ENCODE measurements around the gene AFF3.

Gene AFF3

GRCh38 chr2:99611034-99611433 lies 531.4 kb downstream of the AFF3 start:
- Histone ChIP-seq H3K36me3 (ENCODE audit: control insufficient read depth, insufficient read depth, low read length) (no peaks in the 10 kb centered on the region), H3K9ac (ENCODE audit: low read length) (no peak overlapping the region), H3K27me3 (ENCODE audit: control insufficient read depth, insufficient read depth, low read length) (no peaks in the 10 kb centered on the region), H3K9me3 (ENCODE audit: control insufficient read depth, low read length) (no peaks in the 10 kb centered on the region), H3K4me1 (ENCODE audit: control insufficient read depth, insufficient read depth, low read length) (no peaks in the 10 kb centered on the region), H3K4me3 (ENCODE audit: low read length) (no peak overlapping the region)

GRCh38 chr2:99609851-99610381 lies 532.5 kb downstream of the AFF3 start:
- H3K4me1 ChIP-seq (ENCODE audit: control insufficient read depth, insufficient read depth, low read length): no peaks in the 10 kb centered on the region
- no peaks in the 10 kb centered on the region for H3K9me3 ChIP-seq (ENCODE audit: control insufficient read depth, low read length)
- no peaks in the 10 kb centered on the region for H3K27me3 ChIP-seq (ENCODE audit: control insufficient read depth, insufficient read depth, low read length)
- H3K4me3 ChIP-seq (ENCODE audit: low read length): no peak overlapping the region
- no peaks in the 10 kb centered on the region for H3K36me3 ChIP-seq (ENCODE audit: control insufficient read depth, insufficient read depth, low read length)
- no peak overlapping the region for H3K9ac ChIP-seq (ENCODE audit: low read length)

- Histone ChIP-seq H3K9ac (ENCODE audit: low read length) (no peak overlapping the region), H3K9me3 (ENCODE audit: control insufficient read depth, low read length) (no peaks in the 10 kb centered on the region), H3K36me3 (ENCODE audit: control insufficient read depth, insufficient read depth, low read length) (no peaks in the 10 kb centered on the region), H3K27me3 (ENCODE audit: control insufficient read depth, insufficient read depth, low read length) (no peaks in the 10 kb centered on the region), H3K4me1 (ENCODE audit: control insufficient read depth, insufficient read depth, low read length) (no peaks in the 10 kb centered on the region), H3K4me3 (ENCODE audit: low read length) (no peak overlapping the region)
These were observed 533.5 kb downstream of the AFF3 start for GRCh38 chr2:99608861-99609260.

DNA sequence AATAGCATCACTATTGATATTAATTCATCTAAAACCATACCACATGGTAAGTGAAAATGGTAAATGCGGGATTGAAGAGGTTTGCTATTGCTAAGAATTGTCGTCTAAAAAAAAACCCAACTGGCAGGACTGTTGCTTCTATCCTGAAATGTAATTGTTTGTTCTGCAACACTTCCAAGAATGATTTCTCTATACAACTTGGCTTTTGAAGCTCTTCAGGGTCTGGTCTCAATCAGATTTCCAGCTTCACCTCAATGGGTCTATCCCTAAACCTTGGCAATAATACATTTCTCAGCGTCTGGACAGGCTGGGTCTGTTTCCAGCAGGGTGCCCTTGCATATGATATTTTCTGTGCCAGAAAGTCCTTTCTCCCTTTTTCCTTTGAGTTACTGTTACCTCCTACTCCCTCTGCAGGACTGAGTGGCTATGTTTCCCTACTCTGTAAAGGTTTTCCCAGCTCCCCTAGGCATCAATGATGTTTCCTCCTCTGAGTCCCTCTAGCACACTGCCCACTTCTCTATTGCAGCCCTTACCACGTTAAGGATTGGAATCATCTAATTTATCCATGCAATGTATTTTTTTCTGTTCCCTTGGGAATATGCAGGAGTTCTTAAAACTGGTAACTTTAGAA lies 534.4 kb downstream of the AFF3 start:
- Histone ChIP-seq H3K9me3 (ENCODE audit: control insufficient read depth, low read length) (no peaks in the 10 kb centered on the region), H3K4me3 (ENCODE audit: low read length) (no peak overlapping the region), H3K27me3 (ENCODE audit: control insufficient read depth, insufficient read depth, low read length) (no peaks in the 10 kb centered on the region), H3K36me3 (ENCODE audit: control insufficient read depth, insufficient read depth, low read length) (no peaks in the 10 kb centered on the region), H3K4me1 (ENCODE audit: control insufficient read depth, insufficient read depth, low read length) (no peaks in the 10 kb centered on the region), H3K9ac (ENCODE audit: low read length) (no peak overlapping the region)

DNA sequence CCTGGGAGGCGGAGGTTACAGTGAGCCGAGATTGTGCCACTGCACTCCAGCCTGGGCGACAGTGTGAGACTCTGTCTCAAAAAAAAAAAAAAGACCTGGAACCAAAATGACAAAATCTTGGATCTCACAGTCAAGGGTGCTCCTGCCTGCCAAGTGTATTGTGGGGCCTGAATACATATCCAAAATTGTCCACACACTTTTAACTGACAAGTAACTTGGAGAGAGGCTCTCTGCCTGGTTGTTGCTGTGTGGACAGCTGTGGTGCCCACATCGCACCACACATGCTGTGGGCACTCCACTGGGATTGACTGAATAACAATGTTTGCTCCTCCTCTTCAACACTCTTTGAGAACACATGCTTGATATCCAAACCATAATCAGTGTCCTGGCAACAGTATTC lies 534.9 kb downstream of the AFF3 start:
- no peaks in the 10 kb centered on the region for H3K36me3 ChIP-seq (ENCODE audit: control insufficient read depth, insufficient read depth, low read length)
- no peak overlapping the region for H3K9ac ChIP-seq (ENCODE audit: low read length)
- no peaks in the 10 kb centered on the region for H3K9me3 ChIP-seq (ENCODE audit: control insufficient read depth, low read length)
- no peak overlapping the region for H3K4me3 ChIP-seq (ENCODE audit: low read length)
- no peaks in the 10 kb centered on the region for H3K27me3 ChIP-seq (ENCODE audit: control insufficient read depth, insufficient read depth, low read length)
- H3K4me1 ChIP-seq (ENCODE audit: control insufficient read depth, insufficient read depth, low read length): no peaks in the 10 kb centered on the region

- Histone ChIP-seq H3K4me1 (ENCODE audit: control insufficient read depth, insufficient read depth, low read length) (no peaks in the 10 kb centered on the region), H3K4me3 (ENCODE audit: low read length) (no peak overlapping the region), H3K36me3 (ENCODE audit: control insufficient read depth, insufficient read depth, low read length) (no peaks in the 10 kb centered on the region), H3K9ac (ENCODE audit: low read length) (no peak overlapping the region), H3K9me3 (ENCODE audit: control insufficient read depth, low read length) (no peaks in the 10 kb centered on the region), H3K27me3 (ENCODE audit: control insufficient read depth, insufficient read depth, low read length) (no peaks in the 10 kb centered on the region)
These were observed 537.4 kb downstream of the AFF3 start for GRCh38 chr2:99605036-99605435.

GRCh38 chr2:99602476-99602875 lies 539.9 kb downstream of the AFF3 start:
- Histone ChIP-seq H3K4me1 (ENCODE audit: control insufficient read depth, insufficient read depth, low read length) (no peaks in the 10 kb centered on the region), H3K36me3 (ENCODE audit: control insufficient read depth, insufficient read depth, low read length) (no peaks in the 10 kb centered on the region), H3K9me3 (ENCODE audit: control insufficient read depth, low read length) (no peaks in the 10 kb centered on the region), H3K9ac (ENCODE audit: low read length) (no peak overlapping the region), H3K4me3 (ENCODE audit: low read length) (no peak overlapping the region), H3K27me3 (ENCODE audit: control insufficient read depth, insufficient read depth, low read length) (no peaks in the 10 kb centered on the region)

- H3K36me3 ChIP-seq (ENCODE audit: control insufficient read depth, insufficient read depth, low read length): no peaks in the 10 kb centered on the region
- H3K4me3 ChIP-seq (ENCODE audit: low read length): no peak overlapping the region
- no peaks in the 10 kb centered on the region for H3K4me1 ChIP-seq (ENCODE audit: control insufficient read depth, insufficient read depth, low read length)
- no peak overlapping the region for H3K9ac ChIP-seq (ENCODE audit: low read length)
- no peaks in the 10 kb centered on the region for H3K9me3 ChIP-seq (ENCODE audit: control insufficient read depth, low read length)
- H3K27me3 ChIP-seq (ENCODE audit: control insufficient read depth, insufficient read depth, low read length): no peaks in the 10 kb centered on the region
These were observed 541.3 kb downstream of the AFF3 start for GRCh38 chr2:99600981-99601651.

DNA sequence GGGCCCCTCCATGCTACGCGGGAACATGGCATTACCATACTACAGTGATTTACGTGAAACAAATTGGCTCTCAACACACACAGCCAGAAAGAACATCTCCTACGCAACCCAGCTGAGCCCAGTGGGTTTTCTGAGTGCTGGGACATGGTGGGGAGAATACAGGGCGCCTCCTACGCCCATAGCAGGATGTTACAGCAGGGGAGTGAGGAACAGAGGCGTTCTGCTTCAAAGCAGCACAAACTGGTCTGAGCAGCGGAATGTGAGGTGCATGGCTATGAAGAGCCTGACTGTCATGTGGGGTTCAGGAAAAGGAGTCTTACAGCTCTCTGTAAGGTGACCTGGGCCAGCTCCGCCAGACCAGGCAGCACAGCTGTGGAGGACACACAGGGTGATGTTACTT lies 543.9 kb downstream of the AFF3 start:
- H3K4me3 ChIP-seq (ENCODE audit: low read length): no peak overlapping the region
- no peaks in the 10 kb centered on the region for H3K27me3 ChIP-seq (ENCODE audit: control insufficient read depth, insufficient read depth, low read length)
- H3K4me1 ChIP-seq (ENCODE audit: control insufficient read depth, insufficient read depth, low read length): no peaks in the 10 kb centered on the region
- no peak overlapping the region for H3K9ac ChIP-seq (ENCODE audit: low read length)
- H3K9me3 ChIP-seq (ENCODE audit: control insufficient read depth, low read length): no peaks in the 10 kb centered on the region
- no peaks in the 10 kb centered on the region for H3K36me3 ChIP-seq (ENCODE audit: control insufficient read depth, insufficient read depth, low read length)

DNA sequence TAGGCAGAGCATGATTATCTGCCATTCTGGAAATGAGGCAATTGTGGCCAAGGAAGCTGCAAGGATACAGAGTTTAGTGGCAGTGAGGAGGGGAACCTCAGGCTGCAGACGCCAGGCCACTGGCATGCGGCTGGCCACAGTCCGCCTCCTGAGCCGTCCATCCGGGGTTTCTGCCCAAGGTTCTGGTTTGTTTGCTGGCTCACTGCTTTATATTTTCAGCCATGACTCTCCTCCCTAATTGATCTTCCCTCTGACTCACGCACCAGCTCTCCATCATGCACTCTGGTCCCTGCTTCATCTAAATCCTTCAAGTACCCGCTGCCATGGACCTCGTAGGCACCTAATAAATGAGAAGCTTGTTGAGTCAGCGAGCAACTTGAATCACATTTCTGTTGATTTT lies 544.8 kb downstream of the AFF3 start:
- Histone ChIP-seq H3K9ac (ENCODE audit: low read length) (no peak overlapping the region), H3K9me3 (ENCODE audit: control insufficient read depth, low read length) (no peaks in the 10 kb centered on the region), H3K4me1 (ENCODE audit: control insufficient read depth, insufficient read depth, low read length) (no peaks in the 10 kb centered on the region), H3K36me3 (ENCODE audit: control insufficient read depth, insufficient read depth, low read length) (no peaks in the 10 kb centered on the region), H3K27me3 (ENCODE audit: control insufficient read depth, insufficient read depth, low read length) (no peaks in the 10 kb centered on the region), H3K4me3 (ENCODE audit: low read length) (no peak overlapping the region)

DNA sequence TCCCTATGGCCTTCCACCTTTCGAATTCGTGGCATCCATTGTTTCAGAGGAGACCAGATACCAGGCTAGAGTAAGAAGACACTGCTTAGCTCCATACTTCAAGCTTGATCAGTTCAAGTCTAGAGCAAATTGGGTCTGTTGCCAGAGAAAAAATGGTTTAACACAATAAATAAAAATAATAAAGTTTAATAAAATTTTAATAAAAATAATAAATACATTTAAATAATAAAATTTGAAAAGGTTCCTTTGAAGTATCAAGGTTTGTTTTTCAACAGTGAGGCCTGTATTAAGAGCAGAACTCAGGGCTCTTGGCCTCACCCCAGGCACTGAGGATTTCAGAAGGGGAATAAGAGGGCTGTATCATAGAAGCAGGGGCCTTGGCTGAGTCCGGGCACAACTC lies 547.0 kb downstream of the AFF3 start:
- no peaks in the 10 kb centered on the region for H3K9me3 ChIP-seq (ENCODE audit: control insufficient read depth, low read length)
- H3K27me3 ChIP-seq (ENCODE audit: control insufficient read depth, insufficient read depth, low read length): no peaks in the 10 kb centered on the region
- H3K4me3 ChIP-seq (ENCODE audit: low read length): no peak overlapping the region
- no peaks in the 10 kb centered on the region for H3K36me3 ChIP-seq (ENCODE audit: control insufficient read depth, insufficient read depth, low read length)
- no peaks in the 10 kb centered on the region for H3K4me1 ChIP-seq (ENCODE audit: control insufficient read depth, insufficient read depth, low read length)
- H3K9ac ChIP-seq (ENCODE audit: low read length): no peak overlapping the region

GRCh38 chr2:99593692-99594427 lies 548.5 kb downstream of the AFF3 start:
- Histone ChIP-seq H3K36me3 (ENCODE audit: control insufficient read depth, insufficient read depth, low read length) (no peaks in the 10 kb centered on the region), H3K9me3 (ENCODE audit: control insufficient read depth, low read length) (no peaks in the 10 kb centered on the region), H3K9ac (ENCODE audit: low read length) (no peak overlapping the region), H3K4me3 (ENCODE audit: low read length) (no peak overlapping the region), H3K27me3 (ENCODE audit: control insufficient read depth, insufficient read depth, low read length) (no peaks in the 10 kb centered on the region), H3K4me1 (ENCODE audit: control insufficient read depth, insufficient read depth, low read length) (no peaks in the 10 kb centered on the region)

All from mucosa of stomach (tissue), 1 donor.